IMR-90 (cell line): ENCODE results near the gene HMCN1. TPM values are rescaled to one million over a fixed set of nuclear protein-coding genes. Genes with fewer than 3 reads are reported as not detected.

Source experiments
- ATAC-seq: fragments of 200-7000 bp; cut with Tn5 transposase; 2 replicates; pipeline ENCODE4 v1.9.1; 2020; ENCODE audit warnings: low read depth, mild to moderate bottlenecking, moderate library complexity
- BruUV-seq: library from RNA; stranded (reverse); fragments of 400-500 nt; replicated peaks from 2 replicates; lab custom pipeline; 2021; lab: Mats Ljungman, UMichigan
- CTCF ChIA-PET: fragments of 300-600 bp; formaldehyde crosslinking; extraction: SDS; loops from one replicate; lab custom pipeline; 2021; ENCODE audit warnings: antibody characterized with exemption; lab: Yijun Ruan, JAX
- POLR2A ChIA-PET: fragments of 300-600 bp; sonication (Branson Sonifier 250); formaldehyde crosslinking; loops from one replicate; lab custom pipeline; 2022; ENCODE audit warnings: antibody characterized with exemption; ENCODE audit not compliant: unreplicated experiment; lab: Charles Lee
- DNase-seq: peaks from one replicate; pipeline ENCODE4 v3.0.0; 2013
- H2AFZ ChIP-seq: replicated peaks from 2 replicates; pipeline ENCODE3; 2013; ENCODE audit warnings: low read length, mild to moderate bottlenecking; ENCODE audit not compliant: poor library complexity
- H2AK5ac ChIP-seq: 2 replicates; pipeline ENCODE4 v1.6.1; 2013; ENCODE audit warnings: low read depth, low read length, inconsistent platforms
- H2AK9ac ChIP-seq: replicated peaks from 2 replicates; pipeline ENCODE3; 2013; ENCODE audit warnings: mild to moderate bottlenecking, low read depth, low read length, moderate library complexity; ENCODE audit not compliant: poor library complexity
- H2BK120ac ChIP-seq: 2 replicates; pipeline ENCODE4 v1.6.1; 2013; ENCODE audit warnings: low read depth, low read length, inconsistent platforms
- H2BK15ac ChIP-seq: 3 replicates; pipeline ENCODE4 v1.6.1; 2013; ENCODE audit warnings: low read depth, low read length, inconsistent platforms
- H2BK20ac ChIP-seq: 2 replicates; pipeline ENCODE4 v1.6.1; 2013; ENCODE audit warnings: low read depth, mild to moderate bottlenecking, inconsistent platforms, low read length, moderate library complexity
- H2BK5ac ChIP-seq: 2 replicates; pipeline ENCODE4 v1.6.1; 2013; ENCODE audit warnings: mild to moderate bottlenecking, low read depth, low read length, inconsistent platforms; ENCODE audit not compliant: poor library complexity, severe bottlenecking
- H3K14ac ChIP-seq: replicated peaks from 2 replicates; pipeline ENCODE4 v1.6.1; 2013; ENCODE audit warnings: low read depth, low read length, inconsistent platforms
- H3K18ac ChIP-seq: 2 replicates; pipeline ENCODE4 v1.6.1; 2013; ENCODE audit warnings: low read depth, low read length, control low read depth
- H3K23ac ChIP-seq: 2 replicates; pipeline ENCODE4 v1.6.1; 2013; ENCODE audit warnings: low read depth, low read length, inconsistent platforms
- H3K27ac ChIP-seq: 2 replicates; pipeline ENCODE4 v1.5.1; 2013; ENCODE audit warnings: mild to moderate bottlenecking, control low read depth, low read length; ENCODE audit not compliant: insufficient read depth
- H3K27me3 ChIP-seq: 2 replicates; pipeline ENCODE4 v1.6.1; 2013; ENCODE audit warnings: low read length; ENCODE audit not compliant: control insufficient read depth, insufficient read depth
- H3K36me3 ChIP-seq: 2 replicates; pipeline ENCODE4 v1.6.1; 2013; ENCODE audit warnings: low read length, mixed read lengths; ENCODE audit not compliant: control insufficient read depth, insufficient read depth
- H3K4ac ChIP-seq: 2 replicates; pipeline ENCODE4 v1.6.1; 2013; ENCODE audit warnings: low read depth, low read length, inconsistent platforms
- H3K4me1 ChIP-seq: 2 replicates; pipeline ENCODE4 v1.6.1; 2013; ENCODE audit warnings: low read length, mixed read lengths; ENCODE audit not compliant: control insufficient read depth, insufficient read depth
- H3K4me2 ChIP-seq: 2 replicates; pipeline ENCODE4 v1.6.1; 2013; ENCODE audit warnings: low read depth, mild to moderate bottlenecking, control low read depth, low read length, moderate library complexity
- H3K4me3 ChIP-seq: 2 replicates; pipeline ENCODE4 v1.5.1; 2013; ENCODE audit warnings: low read depth, mild to moderate bottlenecking, control low read depth, low read length, moderate library complexity; ENCODE audit not compliant: insufficient read depth
- H3K56ac ChIP-seq: 2 replicates; pipeline ENCODE4 v1.6.1; 2013; ENCODE audit warnings: low read length, inconsistent platforms; ENCODE audit not compliant: insufficient read depth; ENCODE audit errors: extremely low read depth
- H3K79me1 ChIP-seq, 2 experiments: 2 replicates each; pipeline ENCODE4 v1.6.1; 2013; ENCODE audit warnings: low read length in 2 of 2, inconsistent platforms in 1 of 2, low read depth in 1 of 2
- H3K9ac ChIP-seq: 2 replicates; pipeline ENCODE4 v1.6.1; 2013; ENCODE audit warnings: low read depth, low read length, control low read depth
- H3K9me1 ChIP-seq: 2 replicates; pipeline ENCODE4 v1.6.1; 2013; ENCODE audit warnings: low read length, inconsistent platforms; ENCODE audit not compliant: insufficient read depth
- H3K9me3 ChIP-seq: 2 replicates; pipeline ENCODE4 v1.6.1; 2013; ENCODE audit warnings: low read length; ENCODE audit not compliant: control insufficient read depth, insufficient read depth
- H4K20me1 ChIP-seq: 2 replicates; pipeline ENCODE4 v1.6.1; 2013; ENCODE audit warnings: low read length, inconsistent platforms; ENCODE audit not compliant: insufficient read depth
- H4K5ac ChIP-seq: 2 replicates; pipeline ENCODE4 v1.6.1; 2013; ENCODE audit warnings: mild to moderate bottlenecking, low read depth, low read length, control low read depth
- H4K8ac ChIP-seq, 2 experiments: 2 replicates each; pipeline ENCODE4 v1.6.1; 2013; ENCODE audit warnings: low read depth in 2 of 2, low read length in 2 of 2, control low read depth in 1 of 2, inconsistent platforms in 1 of 2
- H4K91ac ChIP-seq: 2 replicates; pipeline ENCODE4 v1.6.1; 2013; ENCODE audit warnings: low read depth, low read length, inconsistent platforms; ENCODE audit not compliant: insufficient read depth
- BHLHE40 ChIP-seq: fragments of 150-350 bp; IDR thresholded peaks from 2 replicates; pipeline ENCODE4 v1.6.1; 2016; ENCODE audit warnings: mild to moderate bottlenecking, low read depth, low read length
- CEBPB ChIP-seq: IDR thresholded peaks from 2 replicates; pipeline ENCODE4 v1.6.1; 2012; ENCODE audit warnings: low read depth, low read length, improper control_type of control experiment
- CHD1 ChIP-seq: IDR thresholded peaks from 2 replicates; pipeline ENCODE4 v1.6.1; 2012; ENCODE audit warnings: low read depth, low read length, improper control_type of control experiment
- CTCF ChIP-seq: conservative IDR thresholded peaks from 2 replicates; pipeline ENCODE4 v1.5.1; 2012; ENCODE audit warnings: mild to moderate bottlenecking, low read depth, low read length, improper control_type of control experiment
- ELK1 ChIP-seq: fragments of 150-350 bp; IDR thresholded peaks from 2 replicates; pipeline ENCODE4 v1.6.1; 2016; ENCODE audit warnings: low read depth, mild to moderate bottlenecking, low read length, moderate library complexity, borderline replicate concordance
- FOS ChIP-seq: fragments of 150-350 bp; IDR thresholded peaks from 2 replicates; pipeline ENCODE4 v1.6.1; 2016; ENCODE audit warnings: low read depth, low read length
- MAFK ChIP-seq: IDR thresholded peaks from 2 replicates; pipeline ENCODE4 v1.6.1; 2012; ENCODE audit warnings: low read depth, low read length, improper control_type of control experiment
- MAZ ChIP-seq: IDR thresholded peaks from 2 replicates; pipeline ENCODE4 v1.6.1; 2012; ENCODE audit warnings: low read depth, mild to moderate bottlenecking, low read length, improper control_type of control experiment, moderate library complexity, borderline replicate concordance
- MXI1 ChIP-seq: IDR thresholded peaks from 2 replicates; pipeline ENCODE4 v1.6.1; 2012; ENCODE audit warnings: low read depth, mild to moderate bottlenecking, low read length, moderate library complexity, borderline replicate concordance
- NFE2L2 ChIP-seq: fragments of 150-350 bp; IDR thresholded peaks from 2 replicates; pipeline ENCODE4 v1.6.1; 2016; ENCODE audit warnings: low read depth, mild to moderate bottlenecking, low read length
- POLR2A ChIP-seq: IDR thresholded peaks from 2 replicates; pipeline ENCODE4 v1.6.1; 2012; ENCODE audit warnings: mild to moderate bottlenecking, low read depth, low read length
- RAD21 ChIP-seq: IDR thresholded peaks from 2 replicates; pipeline ENCODE4 v1.6.1; 2012; ENCODE audit warnings: low read length, improper control_type of control experiment
- RCOR1 ChIP-seq: IDR thresholded peaks from 2 replicates; pipeline ENCODE4 v1.6.1; 2012; ENCODE audit warnings: mild to moderate bottlenecking, low read length, improper control_type of control experiment; ENCODE audit not compliant: insufficient replicate concordance
- RFX5 ChIP-seq: IDR thresholded peaks from 2 replicates; pipeline ENCODE4 v1.8.0; 2012; ENCODE audit warnings: low read depth, mild to moderate bottlenecking, low read length, moderate library complexity
- SMC3 ChIP-seq: fragments of 150-350 bp; IDR thresholded peaks from 2 replicates; pipeline ENCODE4 v1.6.1; 2016; ENCODE audit warnings: low read depth, mild to moderate bottlenecking, antibody characterized with exemption, low read length, moderate library complexity
- WGBS, 2 experiments: methylation state at CpG; one replicate each; pipeline versions ENCODE4 v1.1.5 to v1.1.7; 2013; ENCODE audit warnings: missing lambda C conversion rate in 2 of 2; ENCODE audit not compliant: insufficient read length in 1 of 2; ENCODE audit errors: extremely low coverage in 2 of 2; 5-methylcytosine and 5-hydroxymethylcytosine counted together
- dilution Hi-C: fragments of 300-500 bp; cut with HindIII; formaldehyde crosslinking; loops from one replicate; pipeline ENCODE4 v1.14.3; 2018; ENCODE audit warnings: low sequenced_read_pairs; ENCODE audit not compliant: unreplicated experiment
- in situ Hi-C: fragments of 300-500 bp; cut with MboI; formaldehyde crosslinking; loops from 3 replicates; pipeline ENCODE4 v1.14.3; 2019; ENCODE audit warnings: low sequenced_read_pairs, inconsistent platforms, mixed read lengths
- intact Hi-C: fragments of 100-400 bp; cut with micrococcal nuclease; formaldehyde crosslinking; loops from 2 replicates; pipeline ENCODE4 v1.10.0; 2022
- polyA plus RNA-seq, 3 experiments: library from polyadenylated mRNA; depleted of rRNA; stranded (reverse); fragments of >200 nt; gene quantifications; 2 replicates each; pipeline ENCODE4 v1.2.3, GENCODE V29; 2012; ENCODE audit warnings: low replicate concordance in 1 of 3
- total RNA-seq: library from RNA; depleted of rRNA; stranded (reverse); fragments of >200 nt; gene quantifications from 2 replicates; pipeline ENCODE4 v1.2.3, GENCODE V29; 2012
- TF ChIP-seq, protein P1 (sequence below): fragments of 150-350 bp; IDR thresholded peaks from 2 replicates; pipeline ENCODE4 v1.6.1; 2017; ENCODE audit warnings: mild to moderate bottlenecking, antibody characterized with exemption, low read length, low read depth

Gene HMCN1
- total and polyA plus RNA-seq, 2 of the 4 experiments (the other 2 are of a cell fraction): 6.1 to 11.7 TPM

DNA sequence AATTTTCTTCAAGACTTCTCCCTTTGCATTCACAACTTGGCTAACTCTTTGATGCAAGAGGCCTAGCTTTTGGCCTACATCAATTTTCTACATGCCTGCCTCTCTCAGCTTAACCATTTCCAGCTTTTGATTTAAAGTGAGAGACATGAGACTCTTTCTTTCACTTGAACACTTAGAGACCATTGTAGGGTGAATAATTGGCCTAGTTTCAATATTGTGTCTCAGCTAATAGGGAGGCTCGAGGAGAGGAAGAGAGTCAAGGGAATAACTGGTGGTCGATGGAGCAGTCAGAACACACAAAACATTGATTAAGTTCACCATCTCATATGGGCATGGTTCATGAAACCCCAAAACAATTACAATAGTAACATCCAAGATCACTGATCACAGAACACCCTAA lies 415.4 kb downstream of the HMCN1 start:
- Histone ChIP-seq H4K20me1 (no peaks in the 10 kb centered on the region), H3K27me3 (no peaks in the 10 kb centered on the region), H2AFZ (no peak overlapping the region), H3K79me1 (no peaks in the 10 kb centered on the region), H3K4ac (no peak overlapping the region), H3K4me1 (peaks cover 2% of the 10 kb centered on the region; the same call in 1 of the 2 replicates), H3K18ac (no peak overlapping the region), H3K4me2 (no peak overlapping the region), H2BK20ac (no peak overlapping the region), H2BK120ac (no peak overlapping the region), H4K91ac (no peak overlapping the region), H3K14ac (no peak overlapping the region), H3K56ac (no peak overlapping the region), H3K4me3 (no peak overlapping the region), H3K9ac (no peak overlapping the region), H3K23ac (no peak overlapping the region), H2AK5ac (no peak overlapping the region), H2BK15ac (no peak overlapping the region), H4K5ac (no peak overlapping the region), H3K9me1 (no peaks in the 10 kb centered on the region; the same call in 1 of the 2 replicates), H4K8ac (no peak overlapping the region), H3K27ac (no peak overlapping the region), H2AK9ac (no peak overlapping the region), H3K9me3 (no peaks in the 10 kb centered on the region), H3K36me3 (no peaks in the 10 kb centered on the region; the same call in 1 of the 2 replicates), H2BK5ac (no peak overlapping the region)
- DNase-seq (no peak), ATAC-seq (no peak)
- intact Hi-C loops: no loop called here
- ChIA-PET CTCF (no interaction called here), POLR2A (no interaction called here)
- no TSS peak for BruUV-seq
- in situ Hi-C loops: no loop called here
- dilution Hi-C loops: no loop called here
- WGBS, 2 experiments: no CpG with 5 or more reads among the region's 2 CpGs
- no peak for TF ChIP-seq FOS
- TF ChIP-seq MAFK: no peak
- no peak for TF ChIP-seq SMC3
- no peak for TF ChIP-seq RFX5
- TF ChIP-seq MXI1: no peak
- no peak for TF ChIP-seq CEBPB
- no peak for TF ChIP-seq RAD21
- TF ChIP-seq CHD1: no peak
- TF ChIP-seq POLR2A: no peak
- TF ChIP-seq, protein P1, sequence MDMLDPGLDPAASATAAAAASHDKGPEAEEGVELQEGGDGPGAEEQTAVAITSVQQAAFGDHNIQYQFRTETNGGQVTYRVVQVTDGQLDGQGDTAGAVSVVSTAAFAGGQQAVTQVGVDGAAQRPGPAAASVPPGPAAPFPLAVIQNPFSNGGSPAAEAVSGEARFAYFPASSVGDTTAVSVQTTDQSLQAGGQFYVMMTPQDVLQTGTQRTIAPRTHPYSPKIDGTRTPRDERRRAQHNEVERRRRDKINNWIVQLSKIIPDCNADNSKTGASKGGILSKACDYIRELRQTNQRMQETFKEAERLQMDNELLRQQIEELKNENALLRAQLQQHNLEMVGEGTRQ: no peak
- no peak for TF ChIP-seq CTCF
- no peak for TF ChIP-seq ELK1
- no peak for TF ChIP-seq BHLHE40
- no peak for TF ChIP-seq MAZ
- TF ChIP-seq NFE2L2: no peak
- no peak for TF ChIP-seq RCOR1
